Measurements from ENCODE around the gene PEPD.

- no peak for TF ChIP-seq CTCF (IDR thresholded peaks at IDR 0.05; ENCODE audit: low read length)
- no peak for TF ChIP-seq EZH2 (IDR thresholded peaks at IDR 0.05; ENCODE audit: borderline replicate concordance, low read length)
Measured at GRCh38 chr19:33519416-33519815, 2.2 kb downstream of the PEPD start.

Measured in OCI-LY1 (cell line).